ENCODE data around the gene BCL7A. TPM values are rescaled to one million over a fixed set of nuclear protein-coding genes. Genes with fewer than 3 reads are reported as not detected.

BCL7A gene
- total RNA-seq, 1 experiment from 2014 or later = 1.5 TPM

- no peak for DNase-seq (ENCODE audit: low spot score)
Measured at GRCh38 chr12:121996945-121997612, 24.6 kb upstream of the BCL7A start.

- DNase-seq (ENCODE audit: low spot score) = no peak
Measured at GRCh38 chr12:122001466-122002209, 20.0 kb upstream of the BCL7A start.

- no peak for DNase-seq (ENCODE audit: low spot score)
Measured at GRCh38 chr12:122003651-122004611, 17.8 kb upstream of the BCL7A start.

- no peak for DNase-seq (ENCODE audit: low spot score)
Measured at GRCh38 chr12:122004633-122005071, 17.0 kb upstream of the BCL7A start.

GRCh38 chr12:122005252-122005776 is 16.4 kb upstream of the BCL7A start:
- no peak for DNase-seq (ENCODE audit: low spot score)

GRCh38 chr12:122006186-122006926 is 15.3 kb upstream of the BCL7A start:
- DNase-seq (ENCODE audit: low spot score) = no peak

- DNase-seq (ENCODE audit: low spot score) = no peak
Measured at GRCh38 chr12:122009741-122010140, 11.9 kb upstream of the BCL7A start.

GRCh38 chr12:122012184-122012583 is 9.5 kb upstream of the BCL7A start:
- no peak for DNase-seq (ENCODE audit: low spot score)

- DNase-seq (ENCODE audit: low spot score) = no peak
Measured at GRCh38 chr12:122013136-122013535, 8.5 kb upstream of the BCL7A start.

GRCh38 chr12:122013791-122014590 is 7.7 kb upstream of the BCL7A start:
- DNase-seq (ENCODE audit: low spot score) = no peak

GRCh38 chr12:122014781-122015180 is 6.9 kb upstream of the BCL7A start:
- no peak for DNase-seq (ENCODE audit: low spot score)

GRCh38 chr12:122018457-122018856 is 3.2 kb upstream of the BCL7A start:
- no peak for DNase-seq (ENCODE audit: low spot score)

- DNase-seq (ENCODE audit: low spot score) = no peak
Measured at GRCh38 chr12:122018937-122019336, 2.7 kb upstream of the BCL7A start.

- no peak for DNase-seq (ENCODE audit: low spot score)
Measured at GRCh38 chr12:122020795-122021192, 890 bp upstream of the BCL7A start.

- no peak for DNase-seq (ENCODE audit: low spot score)
Measured at GRCh38 chr12:122021193-122021821, 377 bp upstream of the BCL7A start.

GRCh38 chr12:122022393-122023338 is 982 bp downstream of the BCL7A start:
- DNase-seq (ENCODE audit: low spot score) = no peak

- DNase-seq (ENCODE audit: low spot score) = no peak
Measured at GRCh38 chr12:122023339-122024131, 1.9 kb downstream of the BCL7A start.
